ENCODE measurements around the gene PIAS1.
A peak's percentile ranks its signal among the peaks of the same experiment; 100 is the strongest.
"Not testable (repeated sequence)": the region's sequence is repeated elsewhere in the genome, so short reads cannot be mapped to it uniquely, and the experiment has no call there.

The PIAS1 gene

DNA sequence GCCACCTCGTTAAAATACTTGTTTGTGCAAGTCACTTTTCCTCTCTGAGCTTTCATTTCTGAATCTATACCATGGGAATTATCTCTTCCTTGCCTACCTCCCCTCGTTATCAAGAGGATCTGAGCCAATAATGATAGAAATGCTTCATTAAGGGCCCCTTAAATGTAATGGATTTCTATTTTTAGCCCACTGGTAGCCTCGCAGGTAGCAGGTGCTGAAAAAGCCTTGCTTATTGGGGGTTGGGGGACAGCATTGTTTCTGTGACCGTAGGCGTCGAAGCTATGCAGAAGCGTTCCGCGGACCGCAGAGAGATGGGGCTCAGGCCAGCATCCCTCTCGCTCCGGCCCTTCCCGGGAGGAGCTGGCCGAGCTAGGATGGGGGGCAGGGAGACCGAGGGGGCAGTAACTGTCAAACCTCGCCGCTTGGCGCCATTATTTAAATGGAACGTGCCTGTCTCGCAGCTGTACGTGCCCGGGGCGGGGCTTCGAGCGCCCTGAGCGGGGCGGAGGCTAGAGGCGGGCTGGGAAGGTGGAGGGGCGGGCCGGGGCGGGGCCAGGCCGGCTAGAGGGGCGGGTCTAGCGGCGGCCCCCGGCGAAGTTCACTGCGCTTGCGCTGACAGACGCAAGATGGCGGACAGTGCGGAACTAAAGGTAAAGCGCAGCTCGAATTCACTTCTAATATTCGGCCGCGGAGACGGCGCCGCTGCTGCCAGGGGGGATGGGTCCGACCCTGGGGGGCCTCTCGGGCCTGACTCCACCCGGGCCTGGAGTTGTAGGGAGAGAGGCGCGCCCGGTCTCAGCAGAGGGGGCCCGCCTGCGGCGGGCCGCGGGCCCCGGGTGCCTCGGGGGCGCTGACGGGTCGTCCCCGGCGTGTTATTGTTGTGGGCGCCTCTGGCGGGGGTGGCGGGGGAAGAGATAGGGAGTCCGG lies at the start of gene PIAS1:
Gene PIAS1, plus strand, starts transcription at position 615 of the 927 bp plus-strand sequence. Its CDS starts 12 bp downstream, at position 627.
- peaks cover 27% of the 10 kb centered on the region for H3K4me1 ChIP-seq (ENCODE audit: insufficient read depth, low read length)
- H3K36me3 ChIP-seq (ENCODE audit: insufficient read depth, low read length), result no peaks in the 10 kb centered on the region
- no peaks in the 10 kb centered on the region for H3K27me3 ChIP-seq (ENCODE audit: control insufficient read depth in 1 of 2, insufficient read depth in 2 of 2, low read length in 2 of 2)
- H3K4me3 ChIP-seq (ENCODE audit: low read depth in 1 of 2, low read length in 2 of 2), result peak within 1 kb of the TSS; percentile 91 to 94
- peak within 1 kb of the TSS; percentile 86 for H3K9ac ChIP-seq (ENCODE audit: low read length)
- H3K9me3 ChIP-seq (ENCODE audit: low read length), result no peaks in the 10 kb centered on the region
- peak within 1 kb of the TSS; percentile 95 for H3K27ac ChIP-seq (ENCODE audit: low read depth, low read length)

DNA sequence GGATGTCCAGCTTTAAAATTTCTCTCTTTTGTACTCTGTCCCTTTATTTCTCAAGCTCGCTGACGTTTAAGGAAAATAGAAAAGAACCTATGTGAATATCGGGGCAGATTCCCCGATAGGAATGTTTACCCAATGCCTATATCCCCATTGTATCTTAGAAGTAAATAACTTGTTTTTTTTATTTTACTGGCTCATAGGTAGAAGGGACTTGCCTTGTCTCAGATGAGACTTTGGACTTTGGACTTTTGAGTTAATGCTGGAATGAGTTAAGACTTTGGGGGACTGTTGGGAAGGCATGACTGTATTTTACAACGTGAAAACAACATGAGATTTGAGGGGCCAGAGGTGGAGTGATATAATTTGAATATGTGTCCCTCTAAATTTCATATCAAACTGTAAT lies 46.5 kb upstream of the PIAS1 start:
- H3K4me3 ChIP-seq (ENCODE audit: low read depth in 1 of 2, low read length in 2 of 2); H3K4me1 ChIP-seq (ENCODE audit: insufficient read depth, low read length); H3K27ac ChIP-seq (ENCODE audit: low read depth, low read length); H3K36me3 ChIP-seq (ENCODE audit: insufficient read depth, low read length); H3K9me3 ChIP-seq (ENCODE audit: low read length); H3K27me3 ChIP-seq (ENCODE audit: control insufficient read depth in 1 of 2, insufficient read depth in 2 of 2, low read length in 2 of 2); H3K9ac ChIP-seq (ENCODE audit: low read length): not testable (repeated sequence)

- Histone ChIP-seq H3K36me3 (ENCODE audit: insufficient read depth, low read length) (no peaks in the 10 kb centered on the region), H3K9me3 (ENCODE audit: low read length) (no peaks in the 10 kb centered on the region)
Measured at GRCh38 chr15:68010361-68011153, 43.6 kb upstream of the PIAS1 start.

DNA sequence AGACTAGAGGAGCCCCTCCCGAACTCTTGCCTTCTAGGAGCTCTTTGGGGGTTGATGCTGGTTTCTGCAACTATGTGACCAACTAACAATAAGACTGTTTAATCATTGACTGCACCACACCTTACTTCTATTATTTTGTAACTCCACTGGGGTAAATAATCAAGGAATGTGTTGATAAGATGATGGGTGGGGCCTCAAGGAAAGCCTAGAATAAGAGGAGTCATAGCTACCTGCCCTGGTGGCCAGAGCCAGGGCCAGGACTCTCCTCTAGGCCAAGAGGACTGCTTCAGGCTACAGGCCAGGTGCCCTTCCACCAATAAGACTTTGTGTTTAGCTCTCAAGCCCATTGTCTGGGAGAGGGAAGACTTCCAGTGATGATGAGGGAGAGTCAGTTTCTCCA lies 41.2 kb upstream of the PIAS1 start:
- no peak overlapping the region for H3K9ac ChIP-seq (ENCODE audit: low read length)
- H3K9me3 ChIP-seq (ENCODE audit: low read length), result no peaks in the 10 kb centered on the region
- no peaks in the 10 kb centered on the region for H3K4me1 ChIP-seq (ENCODE audit: insufficient read depth, low read length)
- H3K36me3 ChIP-seq (ENCODE audit: insufficient read depth, low read length), result no peaks in the 10 kb centered on the region
- H3K27me3 ChIP-seq (ENCODE audit: control insufficient read depth in 1 of 2, insufficient read depth in 2 of 2, low read length in 2 of 2), result no peaks in the 10 kb centered on the region
- no peak overlapping the region for H3K27ac ChIP-seq (ENCODE audit: low read depth, low read length)
- no peak overlapping the region for H3K4me3 ChIP-seq (ENCODE audit: low read depth in 1 of 2, low read length in 2 of 2)

More at GRCh38 chr15:68010361-68011153, 43.6 kb upstream of the PIAS1 start:
- Histone ChIP-seq H3K4me1 (ENCODE audit: insufficient read depth, low read length) (no peaks in the 10 kb centered on the region), H3K27ac (ENCODE audit: low read depth, low read length) (no peak overlapping the region), H3K4me3 (ENCODE audit: low read depth in 1 of 2, low read length in 2 of 2) (no peak overlapping the region), H3K9ac (ENCODE audit: low read length) (no peak overlapping the region), H3K27me3 (ENCODE audit: control insufficient read depth in 1 of 2, insufficient read depth in 2 of 2, low read length in 2 of 2) (no peaks in the 10 kb centered on the region)

- no peak overlapping the region for H3K9ac ChIP-seq (ENCODE audit: low read length)
- H3K36me3 ChIP-seq (ENCODE audit: insufficient read depth, low read length), result no peaks in the 10 kb centered on the region
- H3K27me3 ChIP-seq (ENCODE audit: control insufficient read depth in 1 of 2, insufficient read depth in 2 of 2, low read length in 2 of 2), result no peaks in the 10 kb centered on the region
- H3K4me3 ChIP-seq (ENCODE audit: low read depth in 1 of 2, low read length in 2 of 2), result no peak overlapping the region
- H3K4me1 ChIP-seq (ENCODE audit: insufficient read depth, low read length), result no peaks in the 10 kb centered on the region
- no peak overlapping the region for H3K27ac ChIP-seq (ENCODE audit: low read depth, low read length)
- no peaks in the 10 kb centered on the region for H3K9me3 ChIP-seq (ENCODE audit: low read length)
Measured at GRCh38 chr15:68014219-68014618, 39.9 kb upstream of the PIAS1 start.

- Histone ChIP-seq H3K4me1 (ENCODE audit: insufficient read depth, low read length) (no peaks in the 10 kb centered on the region), H3K9me3 (ENCODE audit: low read length) (no peaks in the 10 kb centered on the region), H3K4me3 (ENCODE audit: low read depth in 1 of 2, low read length in 2 of 2) (no peak overlapping the region), H3K27ac (ENCODE audit: low read depth, low read length) (no peak overlapping the region), H3K36me3 (ENCODE audit: insufficient read depth, low read length) (no peaks in the 10 kb centered on the region), H3K9ac (ENCODE audit: low read length) (no peak overlapping the region), H3K27me3 (ENCODE audit: control insufficient read depth in 1 of 2, insufficient read depth in 2 of 2, low read length in 2 of 2) (no peaks in the 10 kb centered on the region)
Measured at GRCh38 chr15:68015244-68015643, 38.9 kb upstream of the PIAS1 start.

DNA sequence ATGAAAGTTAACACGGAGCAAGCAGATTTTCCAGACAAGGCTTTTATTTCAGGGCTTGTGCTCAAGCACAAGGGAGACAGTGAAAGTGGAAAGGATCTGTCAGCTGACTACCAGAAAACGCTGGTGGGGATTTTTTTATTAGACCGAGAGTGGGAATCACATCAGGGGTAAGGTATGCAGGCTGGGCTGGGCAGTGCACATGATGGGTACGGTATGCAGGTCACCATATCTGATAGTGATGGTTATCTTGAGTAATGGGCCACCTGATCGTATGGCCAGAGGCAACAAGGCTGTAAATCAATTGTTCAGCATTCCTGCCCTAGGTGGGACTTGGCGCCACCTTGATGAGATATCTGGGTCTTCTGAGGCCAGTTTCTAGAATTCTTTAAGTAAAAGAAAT lies 36.9 kb upstream of the PIAS1 start:
- no peaks in the 10 kb centered on the region for H3K9me3 ChIP-seq (ENCODE audit: low read length)
- no peak overlapping the region for H3K9ac ChIP-seq (ENCODE audit: low read length)
- no peak overlapping the region for H3K27ac ChIP-seq (ENCODE audit: low read depth, low read length)
- no peak overlapping the region for H3K4me3 ChIP-seq (ENCODE audit: low read depth in 1 of 2, low read length in 2 of 2)
- no peaks in the 10 kb centered on the region for H3K36me3 ChIP-seq (ENCODE audit: insufficient read depth, low read length)
- H3K27me3 ChIP-seq (ENCODE audit: control insufficient read depth in 1 of 2, insufficient read depth in 2 of 2, low read length in 2 of 2), result no peaks in the 10 kb centered on the region
- H3K4me1 ChIP-seq (ENCODE audit: insufficient read depth, low read length), result no peaks in the 10 kb centered on the region

GRCh38 chr15:68018797-68019444 lies 35.2 kb upstream of the PIAS1 start:
- no peak overlapping the region for H3K27ac ChIP-seq (ENCODE audit: low read depth, low read length)
- no peak overlapping the region for H3K4me3 ChIP-seq (ENCODE audit: low read depth in 1 of 2, low read length in 2 of 2)
- H3K4me1 ChIP-seq (ENCODE audit: insufficient read depth, low read length), result no peaks in the 10 kb centered on the region
- H3K9ac ChIP-seq (ENCODE audit: low read length), result no peak overlapping the region
- no peaks in the 10 kb centered on the region for H3K27me3 ChIP-seq (ENCODE audit: control insufficient read depth in 1 of 2, insufficient read depth in 2 of 2, low read length in 2 of 2)
- H3K36me3 ChIP-seq (ENCODE audit: insufficient read depth, low read length), result no peaks in the 10 kb centered on the region
- no peaks in the 10 kb centered on the region for H3K9me3 ChIP-seq (ENCODE audit: low read length)

DNA sequence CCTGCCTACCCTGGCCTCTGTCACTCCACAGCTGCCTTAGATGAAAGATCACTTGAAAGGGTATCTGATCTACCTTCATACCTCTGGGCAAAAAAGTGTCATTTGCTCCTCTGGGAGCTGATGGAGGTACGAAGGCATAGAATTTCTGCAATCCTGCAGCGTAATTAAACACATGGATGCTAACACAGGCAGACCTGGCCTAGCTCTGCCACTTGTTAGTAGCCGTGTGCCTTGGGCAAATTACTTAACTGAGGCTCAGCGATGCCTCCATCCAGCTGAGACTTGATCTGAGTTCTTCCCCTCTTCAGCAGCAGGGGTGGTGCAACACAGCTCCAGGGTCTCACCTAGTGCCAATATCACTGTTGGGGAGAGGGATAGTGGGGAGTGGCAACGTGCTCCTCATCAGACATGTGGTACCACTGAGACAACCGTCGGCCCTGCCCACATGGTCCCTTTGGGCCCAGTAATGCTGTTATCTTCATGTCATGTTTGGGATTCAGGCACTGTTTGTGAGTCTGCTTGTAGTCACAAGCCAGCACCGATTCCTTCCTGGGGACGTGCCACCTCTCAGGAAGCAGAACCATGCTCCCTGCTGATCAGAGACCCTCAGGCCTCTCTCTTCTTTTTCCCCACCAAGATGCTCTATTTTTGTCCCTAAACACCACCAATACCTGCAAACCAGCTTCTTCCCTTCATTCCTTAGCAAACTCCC lies 34.1 kb upstream of the PIAS1 start:
- Histone ChIP-seq H3K27me3 (ENCODE audit: control insufficient read depth in 1 of 2, insufficient read depth in 2 of 2, low read length in 2 of 2) (no peaks in the 10 kb centered on the region), H3K9me3 (ENCODE audit: low read length) (no peaks in the 10 kb centered on the region), H3K27ac (ENCODE audit: low read depth, low read length) (no peak overlapping the region), H3K9ac (ENCODE audit: low read length) (no peak overlapping the region), H3K4me1 (ENCODE audit: insufficient read depth, low read length) (no peaks in the 10 kb centered on the region), H3K4me3 (ENCODE audit: low read depth in 1 of 2, low read length in 2 of 2) (no peak overlapping the region), H3K36me3 (ENCODE audit: insufficient read depth, low read length) (no peaks in the 10 kb centered on the region)

DNA sequence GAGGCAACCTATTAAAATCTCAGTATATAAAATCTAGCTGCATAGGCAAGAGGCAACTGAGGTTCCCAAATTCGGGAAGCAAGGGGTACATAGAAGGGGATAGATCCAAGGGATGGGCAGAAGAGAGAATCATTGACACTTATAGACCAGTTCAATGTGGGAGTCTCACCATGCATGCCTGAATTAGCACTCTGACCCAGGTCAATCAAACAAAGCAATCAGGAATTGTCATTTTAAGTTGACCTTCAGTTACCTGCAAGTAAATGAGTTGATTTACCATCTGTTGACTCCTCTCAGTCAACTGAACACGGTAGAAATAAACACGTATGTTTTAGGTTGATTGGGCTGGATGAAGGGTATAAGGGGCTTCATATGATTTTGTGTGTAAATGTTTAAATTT lies 33.4 kb upstream of the PIAS1 start:
- H3K9ac ChIP-seq (ENCODE audit: low read length), result no peak overlapping the region
- no peaks in the 10 kb centered on the region for H3K4me1 ChIP-seq (ENCODE audit: insufficient read depth, low read length)
- no peak overlapping the region for H3K27ac ChIP-seq (ENCODE audit: low read depth, low read length)
- H3K27me3 ChIP-seq (ENCODE audit: control insufficient read depth in 1 of 2, insufficient read depth in 2 of 2, low read length in 2 of 2), result no peaks in the 10 kb centered on the region
- no peaks in the 10 kb centered on the region for H3K9me3 ChIP-seq (ENCODE audit: low read length)
- H3K4me3 ChIP-seq (ENCODE audit: low read depth in 1 of 2, low read length in 2 of 2), result no peak overlapping the region
- no peaks in the 10 kb centered on the region for H3K36me3 ChIP-seq (ENCODE audit: insufficient read depth, low read length)

DNA sequence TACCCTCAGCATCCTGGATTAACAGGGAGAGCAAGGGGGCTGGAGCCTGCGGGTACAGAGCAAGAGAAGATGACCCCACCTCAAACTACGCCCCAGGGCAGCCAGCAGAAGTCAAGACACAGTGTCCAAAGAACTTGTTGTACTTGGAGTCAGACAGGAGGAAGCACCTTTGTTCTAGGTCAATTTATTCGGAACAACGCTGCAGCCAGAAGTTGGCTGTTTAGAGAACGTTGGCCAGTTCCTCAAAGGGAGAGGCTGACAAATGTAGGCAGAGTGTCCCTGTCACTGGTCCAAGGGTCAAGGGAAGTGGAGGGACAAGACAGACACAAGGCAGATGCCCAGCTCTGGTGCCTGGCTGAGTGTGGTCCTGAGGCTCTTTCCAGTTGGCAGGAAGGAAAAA lies 32.1 kb upstream of the PIAS1 start:
- no peaks in the 10 kb centered on the region for H3K27me3 ChIP-seq (ENCODE audit: control insufficient read depth in 1 of 2, insufficient read depth in 2 of 2, low read length in 2 of 2)
- H3K4me1 ChIP-seq (ENCODE audit: insufficient read depth, low read length), result no peaks in the 10 kb centered on the region
- no peak overlapping the region for H3K27ac ChIP-seq (ENCODE audit: low read depth, low read length)
- no peak overlapping the region for H3K9ac ChIP-seq (ENCODE audit: low read length)
- no peak overlapping the region for H3K4me3 ChIP-seq (ENCODE audit: low read depth in 1 of 2, low read length in 2 of 2)
- no peaks in the 10 kb centered on the region for H3K36me3 ChIP-seq (ENCODE audit: insufficient read depth, low read length)
- no peaks in the 10 kb centered on the region for H3K9me3 ChIP-seq (ENCODE audit: low read length)

All from muscle layer of colon (tissue), 2 donors.